Progenitor cell of endocrine pancreas (in vitro differentiated cells): Measurements from ENCODE around the gene C2CD4A. TPM values are rescaled to one million over a fixed set of nuclear protein-coding genes. Genes with fewer than 3 reads are reported as not detected.
A peak's percentile ranks its signal among the peaks of the same experiment; 100 is the strongest.

ENCODE experiments used
- DNase-seq: peaks from one replicate; pipeline ENCODE4 v3.0.0; 2021; ENCODE audit warnings: low spot score; ENCODE audit not compliant: unreplicated experiment
- H3K27ac Mint-ChIP-seq: 2 replicates; pipeline ENCODE4 v1.8.0; 2021; ENCODE audit warnings: mild to moderate bottlenecking, moderate library complexity, mixed read lengths
- H3K27me3 Mint-ChIP-seq: 2 replicates; pipeline ENCODE4 v1.8.0; 2021; ENCODE audit warnings: mixed read lengths
- H3K36me3 Mint-ChIP-seq: 2 replicates; pipeline ENCODE4 v1.8.0; 2022; ENCODE audit warnings: mixed read lengths; ENCODE audit not compliant: insufficient read depth
- H3K4me1 Mint-ChIP-seq: 2 replicates; pipeline ENCODE4 v1.8.0; 2021; ENCODE audit warnings: low read depth, mixed read lengths
- H3K4me3 Mint-ChIP-seq: 2 replicates; pipeline ENCODE4 v1.8.0; 2021; ENCODE audit warnings: low read depth, mild to moderate bottlenecking, moderate library complexity, mixed read lengths
- H3K9me3 Mint-ChIP-seq: 2 replicates; pipeline ENCODE4 v1.8.0; 2021; ENCODE audit warnings: low read depth, mixed read lengths
- total RNA-seq: library from RNA; stranded (reverse); gene quantifications from 2 replicates; pipeline ENCODE4 v1.2.1, GENCODE V29; 2021
- TF ChIP-seq, protein P1 (sequence below): fragments of 200-600 bp; sonication (generic); IDR thresholded peaks from one replicate; pipeline ENCODE4 v1.5.0; 2021; ENCODE audit warnings: antibody characterized with exemption, mild to moderate bottlenecking; ENCODE audit not compliant: unreplicated experiment

The C2CD4A gene
- total RNA-seq, 1 donor from 2014 or later = 0.17 TPM

GRCh38 chr15:62060896-62061280, 5.9 kb upstream of the C2CD4A start:
- Mint-ChIP-seq H3K4me1 (peaks cover 7% of the 10 kb centered on the region), H3K27me3 (peaks cover 42% of the 10 kb centered on the region), H3K9me3 (no peaks in the 10 kb centered on the region), H3K36me3 (peaks cover 2% of the 10 kb centered on the region), H3K4me3 (peak overlapping the region; percentile 96), H3K27ac (peak overlapping the region; percentile 94)
- no peak for DNase-seq
- TF ChIP-seq, protein P1, sequence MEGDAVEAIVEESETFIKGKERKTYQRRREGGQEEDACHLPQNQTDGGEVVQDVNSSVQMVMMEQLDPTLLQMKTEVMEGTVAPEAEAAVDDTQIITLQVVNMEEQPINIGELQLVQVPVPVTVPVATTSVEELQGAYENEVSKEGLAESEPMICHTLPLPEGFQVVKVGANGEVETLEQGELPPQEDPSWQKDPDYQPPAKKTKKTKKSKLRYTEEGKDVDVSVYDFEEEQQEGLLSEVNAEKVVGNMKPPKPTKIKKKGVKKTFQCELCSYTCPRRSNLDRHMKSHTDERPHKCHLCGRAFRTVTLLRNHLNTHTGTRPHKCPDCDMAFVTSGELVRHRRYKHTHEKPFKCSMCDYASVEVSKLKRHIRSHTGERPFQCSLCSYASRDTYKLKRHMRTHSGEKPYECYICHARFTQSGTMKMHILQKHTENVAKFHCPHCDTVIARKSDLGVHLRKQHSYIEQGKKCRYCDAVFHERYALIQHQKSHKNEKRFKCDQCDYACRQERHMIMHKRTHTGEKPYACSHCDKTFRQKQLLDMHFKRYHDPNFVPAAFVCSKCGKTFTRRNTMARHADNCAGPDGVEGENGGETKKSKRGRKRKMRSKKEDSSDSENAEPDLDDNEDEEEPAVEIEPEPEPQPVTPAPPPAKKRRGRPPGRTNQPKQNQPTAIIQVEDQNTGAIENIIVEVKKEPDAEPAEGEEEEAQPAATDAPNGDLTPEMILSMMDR = no peak

DNA sequence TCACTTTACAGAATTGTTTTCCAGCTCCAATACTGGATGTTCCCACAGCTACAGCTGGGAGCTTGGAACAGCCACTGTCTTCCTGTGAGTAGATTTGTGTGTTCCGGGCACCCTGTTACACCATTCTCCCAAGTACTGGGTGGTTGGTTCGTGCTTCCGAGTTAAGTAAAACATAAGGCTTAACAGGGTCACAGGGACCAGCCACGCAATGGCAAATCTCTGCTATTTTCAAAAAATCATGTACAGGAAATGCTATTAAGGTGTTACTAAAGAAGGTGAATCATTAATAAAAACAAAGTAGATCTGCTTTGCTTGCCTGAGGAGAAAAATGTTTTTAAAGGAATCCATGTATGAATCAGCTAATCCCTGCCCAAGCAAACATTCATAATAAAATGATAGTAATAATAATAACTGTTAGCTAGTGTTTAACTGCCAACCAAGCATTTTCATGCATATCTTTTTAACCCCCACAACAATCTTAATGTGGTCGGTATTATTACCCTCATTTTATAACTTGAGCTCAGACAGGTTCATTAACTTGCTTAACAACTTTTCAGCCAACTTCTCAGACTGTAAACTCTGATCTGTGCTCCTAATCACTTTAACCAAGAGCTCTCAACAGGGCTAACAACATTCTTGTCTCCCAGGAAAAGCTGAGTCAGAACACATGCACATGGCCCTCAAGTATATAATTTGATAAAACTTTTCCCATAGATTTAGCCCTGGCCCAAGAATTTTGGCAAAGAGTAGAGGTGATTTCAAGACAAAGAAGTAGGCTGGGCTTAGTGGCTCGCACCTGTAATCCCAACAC, 2.7 kb upstream of the C2CD4A start:
- TF ChIP-seq, protein P1 = no peak
- Mint-ChIP-seq H3K27me3 (peaks cover 65% of the 10 kb centered on the region), H3K9me3 (no peaks in the 10 kb centered on the region), H3K4me3 (no peak overlapping the region), H3K27ac (no peak overlapping the region), H3K4me1 (peaks cover 15% of the 10 kb centered on the region), H3K36me3 (no peaks in the 10 kb centered on the region)
- DNase-seq = no peak

DNA sequence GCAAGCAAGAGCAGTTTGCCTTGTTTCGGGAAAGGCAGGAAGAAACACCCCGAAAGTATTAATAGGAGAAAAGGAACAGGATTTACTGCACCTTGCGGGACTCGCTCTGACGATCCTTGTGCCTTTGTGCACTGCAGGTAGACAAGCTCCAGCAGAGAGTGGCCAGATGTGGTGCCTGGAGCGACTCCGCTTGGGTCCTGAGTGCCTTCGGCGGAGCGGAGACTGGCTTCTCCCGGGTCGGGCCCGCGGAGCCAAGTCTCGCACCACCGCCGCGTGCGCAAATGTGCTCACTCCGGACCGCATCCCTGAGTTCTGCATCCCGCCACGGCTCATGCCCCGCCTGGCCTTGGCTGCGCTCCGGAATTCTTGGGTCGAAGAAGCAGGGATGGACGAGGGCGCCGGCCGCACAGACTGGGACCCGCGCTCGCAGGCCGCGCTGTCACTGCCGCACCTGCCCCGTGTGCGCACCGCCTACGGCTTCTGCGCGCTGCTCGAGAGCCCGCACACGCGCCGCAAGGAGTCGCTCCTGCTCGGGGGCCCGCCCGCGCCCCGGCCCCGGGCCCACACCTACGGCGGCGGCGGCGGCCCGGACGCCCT, 769 bp downstream of the C2CD4A start:
- peaks cover 58% of the 10 kb centered on the region for H3K27me3 Mint-ChIP-seq
- peak; percentile 21 for DNase-seq
- peaks cover 9% of the 10 kb centered on the region for H3K4me1 Mint-ChIP-seq
- H3K27ac Mint-ChIP-seq = peak overlapping the region; percentile 73
- no peaks in the 10 kb centered on the region for H3K36me3 Mint-ChIP-seq
- peak overlapping the region; percentile 70 for H3K4me3 Mint-ChIP-seq
- H3K9me3 Mint-ChIP-seq = no peaks in the 10 kb centered on the region
- TF ChIP-seq, protein P1 = no peak

- Mint-ChIP-seq H3K4me3 (peak overlapping the region; percentile 60), H3K27me3 (peaks cover 51% of the 10 kb centered on the region), H3K4me1 (peaks cover 9% of the 10 kb centered on the region), H3K27ac (peak overlapping the region; percentile 50), H3K9me3 (no peaks in the 10 kb centered on the region), H3K36me3 (no peaks in the 10 kb centered on the region)
- TF ChIP-seq, protein P1 = peak; percentile 41
- peak; percentile 47 for DNase-seq
Observed at GRCh38 chr15:62068071-62068809, 1.5 kb downstream of the C2CD4A start.

DNA sequence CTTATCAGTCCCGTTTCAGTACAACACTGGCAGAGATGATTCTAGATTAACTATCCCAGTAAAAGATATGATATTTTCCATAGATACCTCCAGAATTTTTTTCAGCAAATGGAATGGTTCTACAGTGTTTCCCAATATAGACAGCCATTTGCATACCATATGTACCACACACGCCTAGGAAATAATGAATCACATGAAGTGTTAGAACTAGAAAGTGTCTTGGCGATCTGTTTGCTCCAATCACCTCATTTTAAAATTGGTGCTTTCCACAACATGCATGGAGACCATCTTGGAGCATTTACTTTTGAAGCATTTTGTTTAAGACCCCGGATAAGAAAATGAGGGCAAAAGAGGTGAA, 2.0 kb downstream of the C2CD4A start:
- peak overlapping the region; percentile 60 for H3K4me3 Mint-ChIP-seq
- no peaks in the 10 kb centered on the region for H3K36me3 Mint-ChIP-seq
- peaks cover 45% of the 10 kb centered on the region for H3K27me3 Mint-ChIP-seq
- TF ChIP-seq, protein P1 = no peak
- no peaks in the 10 kb centered on the region for H3K9me3 Mint-ChIP-seq
- peaks cover 9% of the 10 kb centered on the region for H3K4me1 Mint-ChIP-seq
- peak overlapping the region; percentile 50 for H3K27ac Mint-ChIP-seq
- no peak for DNase-seq
